ENCODE data around the gene GALNT7. TPM values are rescaled to one million over a fixed set of nuclear protein-coding genes. Genes with fewer than 3 reads are reported as not detected.

Gene GALNT7
- total RNA-seq, 4 donors from 2014 or later = 8.7 to 22.4 (median 9.7) TPM

- WGBS, 2 donors = 0 to 1% methylated on average over 32 to 60 of the region's 61 CpGs
- H3K27ac ChIP-seq = peak within 1 kb of the TSS; percentile 100
- TF ChIP-seq CTCF (IDR thresholded peaks at IDR 0.05) = peak in 1 of 5 experiments; percentile 40
- peak; percentile 99 to 100 for TF ChIP-seq POLR2A (IDR thresholded peaks at IDR 0.05)
- peak; percentile 76 to 100 for TF ChIP-seq EP300 (IDR thresholded peaks at IDR 0.05)
- no peaks in the 10 kb centered on the region for H3K27me3 ChIP-seq
- H3K4me3 ChIP-seq = peak within 1 kb of the TSS; percentile 94 to 97 (median 96)
- H3K36me3 ChIP-seq = peaks cover 0 to 24% (median 0%) of the 10 kb centered on the region in 3 donors
- H3K4me1 ChIP-seq = peaks cover 0 to 38% (median 9%) of the 10 kb centered on the region in 4 donors
- DNase-seq (ENCODE audit: low spot score in 2 of 2) = peak; percentile 100
- H3K9me3 ChIP-seq = no peaks in the 10 kb centered on the region
Observed at GRCh38 chr4:173334085-173334890, 165.7 kb downstream of the GALNT7 start, which contains the start of gene HMGB2. Gene HMGB2, minus strand, starts transcription at chr4:173334358. Its CDS starts 709 bp downstream, at chr4:173333649.

- Histone ChIP-seq H3K27me3 (no peaks in the 10 kb centered on the region), H3K4me1 (peaks cover 0 to 38% (median 9%) of the 10 kb centered on the region in 4 donors), H3K36me3 (peaks cover 0 to 17% (median 0%) of the 10 kb centered on the region in 3 donors), H3K4me3 (peak overlapping the region; percentile 69 to 97 (median 94)), H3K27ac (peak overlapping the region; percentile 60 to 100 (median 86)), H3K9me3 (no peaks in the 10 kb centered on the region)
- WGBS, 2 donors = 3 to 4% methylated on average over 41 to 49 of the region's 52 CpGs
- TF ChIP-seq POLR2A (IDR thresholded peaks at IDR 0.05) = peak in 1 of 2 donors; percentile 21
- TF ChIP-seq CTCF (IDR thresholded peaks at IDR 0.05) = no peak
- TF ChIP-seq EP300 (IDR thresholded peaks at IDR 0.05) = peak in 1 of 2 donors; percentile 33
- DNase-seq (ENCODE audit: low spot score in 2 of 2) = peak in 1 of 2 donors; percentile 26
Observed at GRCh38 chr4:173334891-173335752, 166.5 kb downstream of the GALNT7 start.

GRCh38 chr4:173337463-173337862 is 168.9 kb downstream of the GALNT7 start:
- no peak overlapping the region for H3K4me3 ChIP-seq
- no peak overlapping the region for H3K27ac ChIP-seq
- peaks cover 0 to 14% (median 4%) of the 10 kb centered on the region in 4 donors for H3K4me1 ChIP-seq
- no peak for DNase-seq (ENCODE audit: low spot score in 2 of 2)
- no peaks in the 10 kb centered on the region for H3K9me3 ChIP-seq
- WGBS, 2 donors = 98% methylated on average over 2 of the region's 2 CpGs
- H3K27me3 ChIP-seq = no peaks in the 10 kb centered on the region
- TF ChIP-seq POLR2A (IDR thresholded peaks at IDR 0.05) (no peak), CTCF (IDR thresholded peaks at IDR 0.05) (no peak), EP300 (IDR thresholded peaks at IDR 0.05) (no peak)
- H3K36me3 ChIP-seq = peaks cover 0 to 5% (median 0%) of the 10 kb centered on the region in 3 donors

- H3K4me3 ChIP-seq = no peak overlapping the region
- DNase-seq (ENCODE audit: low spot score in 2 of 2) = no peak
- no peaks in the 10 kb centered on the region for H3K27me3 ChIP-seq
- no peak overlapping the region for H3K27ac ChIP-seq
- TF ChIP-seq EP300 (IDR thresholded peaks at IDR 0.05) (no peak), CTCF (IDR thresholded peaks at IDR 0.05) (no peak), POLR2A (IDR thresholded peaks at IDR 0.05) (no peak)
- no peaks in the 10 kb centered on the region for H3K9me3 ChIP-seq
- WGBS, 2 donors = 81 to 89% methylated on average over 3 of the region's 3 CpGs
- no peaks in the 10 kb centered on the region for H3K4me1 ChIP-seq
- peaks cover 0 to 5% (median 0%) of the 10 kb centered on the region in 3 donors for H3K36me3 ChIP-seq
Observed at GRCh38 chr4:173343832-173344397, 175.3 kb downstream of the GALNT7 start.

All from tibial nerve (tissue), 4 donors.